HG03064 (cell line): ENCODE measurements around the gene TEDC1.
"Not testable (repeated sequence)": the region's sequence is repeated elsewhere in the genome, so short reads cannot be mapped to it uniquely, and the experiment has no call there.

Source experiments
- ATAC-seq: cut with Tn5 transposase; IDR thresholded peaks from one replicate; pipeline ENCODE4 v1.9.1; 2021; ENCODE audit warnings: low read depth; ENCODE audit not compliant: unreplicated experiment

Gene TEDC1

GRCh38 chr14:105536051-105536450 is 45.0 kb downstream of the TEDC1 start:
- no peak for ATAC-seq

- ATAC-seq: no peak
Observed at GRCh38 chr14:105536691-105537579, 45.9 kb downstream of the TEDC1 start.

- ATAC-seq: no peak
Observed at GRCh38 chr14:105537580-105538474, 46.8 kb downstream of the TEDC1 start.

GRCh38 chr14:105538481-105539049 is 47.5 kb downstream of the TEDC1 start:
- no peak for ATAC-seq

GRCh38 chr14:105540811-105541210 is 49.8 kb downstream of the TEDC1 start:
- no peak for ATAC-seq

- no peak for ATAC-seq
Observed at GRCh38 chr14:105541218-105541875, 50.3 kb downstream of the TEDC1 start.

- not testable (repeated sequence) for ATAC-seq
Observed at GRCh38 chr14:105545676-105546075, 54.6 kb downstream of the TEDC1 start.

GRCh38 chr14:105546410-105546809 is 55.4 kb downstream of the TEDC1 start:
- ATAC-seq: not testable (repeated sequence)

GRCh38 chr14:105547072-105547471 is 56.0 kb downstream of the TEDC1 start:
- not testable (repeated sequence) for ATAC-seq

- no peak for ATAC-seq
Observed at GRCh38 chr14:105547741-105548169, 56.7 kb downstream of the TEDC1 start.
